Mesenchymal stem cell (in vitro differentiated cells and primary cell): ENCODE measurements around the gene CHMP6.

ENCODE experiments used
- DNase-seq: peaks from one replicate; pipeline ENCODE4 v3.0.0-alpha.2; 2013
- H2AFZ ChIP-seq: one replicate; pipeline ENCODE4 v1.6.1; 2013; ENCODE audit warnings: low read depth, mild to moderate bottlenecking, control low read depth, inconsistent platforms, low read length, moderate library complexity
- H2AK5ac ChIP-seq: 2 replicates; pipeline ENCODE4 v1.6.1; 2013; ENCODE audit warnings: low read length, moderate library complexity, mild to moderate bottlenecking, inconsistent platforms; ENCODE audit not compliant: severe bottlenecking
- H2BK120ac ChIP-seq: one replicate; pipeline ENCODE4 v1.6.1; 2013; ENCODE audit warnings: low read depth, mild to moderate bottlenecking, inconsistent platforms, low read length, moderate library complexity
- H2BK12ac ChIP-seq, 2 experiments: one replicate each; pipeline ENCODE4 v1.6.1; 2013; ENCODE audit warnings: inconsistent platforms in 2 of 2, low read length in 2 of 2, mild to moderate bottlenecking in 2 of 2, moderate library complexity in 2 of 2, control low read depth in 1 of 2
- H2BK15ac ChIP-seq: one replicate; pipeline ENCODE4 v1.6.1; 2013; ENCODE audit warnings: mild to moderate bottlenecking, low read depth, inconsistent platforms; ENCODE audit not compliant: poor library complexity, severe bottlenecking
- H2BK5ac ChIP-seq: 2 replicates; pipeline ENCODE4 v1.6.1; 2013; ENCODE audit warnings: low read depth, mild to moderate bottlenecking, low read length, control low read depth, inconsistent platforms; ENCODE audit not compliant: poor library complexity, severe bottlenecking
- H3K14ac ChIP-seq, 2 experiments: one replicate each; pipeline ENCODE4 v1.6.1; 2013; ENCODE audit warnings: inconsistent platforms in 2 of 2, low read length in 2 of 2, control low read depth in 1 of 2, mild to moderate bottlenecking in 1 of 2, moderate library complexity in 1 of 2
- H3K18ac ChIP-seq, 2 experiments: one replicate each; pipeline ENCODE4 v1.6.1; 2013; ENCODE audit warnings: inconsistent platforms in 2 of 2, low read length in 2 of 2, control low read depth in 1 of 2, low read depth in 1 of 2, mild to moderate bottlenecking in 1 of 2
- H3K23ac ChIP-seq, 2 experiments: one replicate each; pipeline ENCODE4 v1.6.1; 2013; ENCODE audit warnings: inconsistent platforms in 2 of 2, low read length in 2 of 2, mild to moderate bottlenecking in 2 of 2, moderate library complexity in 2 of 2, control low read depth in 1 of 2
- H3K27ac ChIP-seq: 2 replicates; pipeline ENCODE4 v1.5.1; 2013; ENCODE audit warnings: mild to moderate bottlenecking, moderate library complexity, low read length, control low read depth, inconsistent platforms; ENCODE audit not compliant: poor library complexity, severe bottlenecking
- H3K27me3 ChIP-seq, 2 experiments: 2 replicates each; pipeline versions ENCODE4 v1.6.1 to v1.7.0; 2013; ENCODE audit warnings: low read length in 2 of 2, mild to moderate bottlenecking in 2 of 2, moderate library complexity in 2 of 2, control low read depth in 1 of 2, inconsistent platforms in 1 of 2; ENCODE audit not compliant: control insufficient read depth in 1 of 2, insufficient read depth in 1 of 2
- H3K36me3 ChIP-seq, 2 experiments: 2 replicates each; pipeline versions ENCODE4 v1.6.1 to v1.7.0; 2013; ENCODE audit warnings: low read length in 2 of 2, control low read depth in 1 of 2, inconsistent platforms in 1 of 2, low read depth in 1 of 2, mild to moderate bottlenecking in 1 of 2; ENCODE audit not compliant: insufficient read depth in 2 of 2, control insufficient read depth in 1 of 2
- H3K4ac ChIP-seq, 2 experiments: one replicate each; pipeline ENCODE4 v1.6.1; 2013; ENCODE audit warnings: inconsistent platforms in 2 of 2, low read length in 2 of 2, mild to moderate bottlenecking in 2 of 2, moderate library complexity in 2 of 2, control low read depth in 1 of 2, low read depth in 1 of 2
- H3K4me1 ChIP-seq: 2 replicates; pipeline ENCODE4 v1.6.1; 2013; ENCODE audit warnings: low read depth, low read length, control low read depth; ENCODE audit not compliant: control insufficient read depth, insufficient read depth
- H3K4me2 ChIP-seq: 2 replicates; pipeline ENCODE4 v1.6.1; 2013; ENCODE audit warnings: low read length, mild to moderate bottlenecking, inconsistent platforms; ENCODE audit not compliant: poor library complexity, severe bottlenecking
- H3K4me3 ChIP-seq, 2 experiments: 2 replicates each; pipeline versions ENCODE4 v1.5.1 to v1.7.0; 2013; ENCODE audit warnings: low read length in 2 of 2, mild to moderate bottlenecking in 2 of 2, control low read depth in 1 of 2, low read depth in 1 of 2; ENCODE audit not compliant: insufficient read depth in 1 of 2
- H3K79me1 ChIP-seq: replicated peaks from 2 replicates; pipeline ENCODE4 v1.6.1; 2013; ENCODE audit warnings: mild to moderate bottlenecking, control low read depth, low read length, inconsistent platforms; ENCODE audit not compliant: poor library complexity, severe bottlenecking
- H3K9ac ChIP-seq: 2 replicates; pipeline ENCODE4 v1.7.0; 2013; ENCODE audit warnings: mild to moderate bottlenecking, low read length, moderate library complexity
- H3K9me3 ChIP-seq: 2 replicates; pipeline ENCODE4 v1.7.0; 2013; ENCODE audit warnings: mild to moderate bottlenecking, low read length; ENCODE audit not compliant: control insufficient read depth
- H4K8ac ChIP-seq: one replicate; pipeline ENCODE4 v1.6.1; 2013; ENCODE audit warnings: inconsistent platforms, mild to moderate bottlenecking, low read length, moderate library complexity
- H4K91ac ChIP-seq: one replicate; pipeline ENCODE4 v1.6.1; 2013; ENCODE audit warnings: mild to moderate bottlenecking, low read length, inconsistent platforms
- WGBS: methylation state at CpG from one replicate; pipeline ENCODE4 v1.1.7; 2013; ENCODE audit warnings: mixed read lengths; 5-methylcytosine and 5-hydroxymethylcytosine counted together

CHMP6 gene

GRCh38 chr17:80948976-80949450 lies 42.6 kb upstream of the CHMP6 start:
- 94% methylated on average over 16 of the region's 16 CpGs for WGBS
- Histone ChIP-seq H2BK15ac (no peak overlapping the region), H3K18ac (no peak overlapping the region), H2BK12ac (no peak overlapping the region), H3K4me3 (no peak overlapping the region), H3K79me1 (no peaks in the 10 kb centered on the region), H3K4ac (no peak overlapping the region), H3K36me3 (peaks cover 66 to 81% of the 10 kb centered on the region in 2 experiments), H3K9me3 (no peaks in the 10 kb centered on the region), H3K27me3 (no peaks in the 10 kb centered on the region), H2AK5ac (no peak overlapping the region), H3K27ac (no peak overlapping the region), H3K4me1 (no peaks in the 10 kb centered on the region), H2BK5ac (no peak overlapping the region), H2BK120ac (no peak overlapping the region), H3K9ac (no peak overlapping the region), H4K8ac (no peak overlapping the region), H3K14ac (no peak overlapping the region), H4K91ac (no peak overlapping the region), H3K4me2 (no peak overlapping the region), H2AFZ (no peak overlapping the region), H3K23ac (no peak overlapping the region)
- DNase-seq, result no peak

DNA sequence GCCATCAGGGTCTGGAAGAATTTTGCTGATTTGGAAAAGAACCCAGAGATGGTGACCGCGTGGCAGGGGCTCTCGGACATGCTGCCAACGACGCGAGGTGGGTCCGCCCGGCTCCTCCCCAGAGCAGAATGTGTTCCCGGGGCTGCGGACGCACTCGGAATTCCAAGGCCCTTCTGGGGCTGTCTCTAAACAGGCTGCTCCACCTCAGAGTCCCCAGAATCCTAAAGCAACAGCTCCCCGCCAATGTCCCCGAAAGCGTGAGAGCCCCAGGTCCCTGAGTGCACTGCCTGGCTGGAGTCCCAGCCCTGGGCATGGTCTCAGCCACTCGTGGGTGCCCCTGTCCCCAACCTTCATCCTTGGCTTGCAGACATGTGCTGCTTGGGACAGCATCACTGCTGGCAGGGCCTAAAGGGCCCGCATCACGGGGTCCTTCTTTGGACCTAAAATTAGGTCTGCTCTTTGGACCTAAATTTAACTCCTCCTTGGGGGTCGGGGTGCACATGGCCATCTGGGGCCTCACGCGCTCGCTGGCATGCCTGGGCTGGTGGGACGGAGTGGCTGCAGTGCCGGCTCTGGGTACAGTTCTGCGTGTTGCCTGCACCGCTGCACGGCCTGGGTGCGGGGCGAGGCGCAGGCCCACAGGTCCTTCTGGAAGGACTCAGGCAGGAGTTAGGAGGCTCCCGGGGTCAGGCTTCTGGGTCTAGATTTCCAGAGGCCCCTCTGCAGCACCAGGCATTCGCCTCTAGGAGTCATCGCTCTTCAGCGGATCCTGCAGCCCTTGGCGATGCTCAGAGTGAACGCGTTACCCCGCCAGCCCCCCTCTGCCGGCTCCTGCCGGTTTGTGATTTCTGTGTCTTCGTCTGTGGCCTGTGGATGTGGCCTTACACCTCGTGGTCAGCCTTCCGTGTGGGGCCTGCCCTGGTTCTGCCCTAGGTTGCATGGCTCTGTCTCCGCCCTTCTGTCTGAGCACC lies 41.9 kb upstream of the CHMP6 start:
- no peak overlapping the region for H4K8ac ChIP-seq
- H2BK12ac ChIP-seq, result no peak overlapping the region
- no peak overlapping the region for H3K4ac ChIP-seq
- H3K23ac ChIP-seq, result no peak overlapping the region
- no peak overlapping the region for H4K91ac ChIP-seq
- no peak overlapping the region for H2AK5ac ChIP-seq
- H3K4me3 ChIP-seq, result no peak overlapping the region
- no peaks in the 10 kb centered on the region for H3K27me3 ChIP-seq
- H3K4me1 ChIP-seq, result no peaks in the 10 kb centered on the region
- H3K9me3 ChIP-seq, result no peaks in the 10 kb centered on the region
- H3K79me1 ChIP-seq, result no peaks in the 10 kb centered on the region
- H3K27ac ChIP-seq, result no peak overlapping the region
- no peak overlapping the region for H3K18ac ChIP-seq
- H2BK5ac ChIP-seq, result no peak overlapping the region
- no peak overlapping the region for H3K4me2 ChIP-seq
- peaks cover 66 to 82% of the 10 kb centered on the region in 2 experiments for H3K36me3 ChIP-seq
- no peak overlapping the region for H3K14ac ChIP-seq
- H2BK15ac ChIP-seq, result no peak overlapping the region
- no peak for DNase-seq
- no peak overlapping the region for H3K9ac ChIP-seq
- WGBS, result 96% methylated on average over 44 of the region's 44 CpGs
- H2BK120ac ChIP-seq, result no peak overlapping the region
- H2AFZ ChIP-seq, result no peak overlapping the region

DNA sequence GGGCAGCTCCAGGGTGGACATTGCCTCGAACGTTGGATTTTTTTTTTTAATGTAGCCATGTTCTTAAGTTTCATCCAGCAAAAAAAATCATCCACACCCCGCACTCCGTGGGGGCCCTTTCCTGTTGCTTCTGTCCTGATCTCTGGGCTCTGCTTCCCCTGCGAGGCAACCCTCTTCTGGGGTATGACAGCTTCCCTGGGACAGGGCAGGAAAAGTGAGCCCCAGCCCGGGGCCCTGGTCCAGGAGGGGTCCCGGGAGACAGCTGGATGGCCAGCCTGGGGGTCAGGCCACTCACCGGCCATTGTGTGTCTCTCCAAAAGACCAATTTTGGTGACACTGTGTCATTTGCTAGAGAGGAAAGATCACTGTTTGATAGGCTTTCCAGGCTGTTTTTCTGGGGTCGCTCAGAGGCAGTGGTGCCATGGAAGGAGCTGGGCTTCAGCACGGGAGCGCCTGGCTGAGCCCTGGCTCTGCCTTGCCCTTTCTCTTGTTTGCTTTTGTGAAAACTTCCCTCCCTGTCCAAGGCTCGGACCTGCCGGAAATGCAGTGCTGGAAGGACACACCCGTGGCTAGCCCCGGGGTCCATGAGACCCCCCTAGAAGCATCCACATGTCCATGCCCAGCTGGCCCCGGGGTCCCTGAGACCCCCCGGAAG lies 41.0 kb upstream of the CHMP6 start:
- Histone ChIP-seq H3K27me3 (no peaks in the 10 kb centered on the region), H2BK12ac (no peak overlapping the region), H3K79me1 (no peaks in the 10 kb centered on the region), H2BK15ac (no peak overlapping the region), H2BK5ac (no peak overlapping the region), H3K4me2 (no peak overlapping the region), H2AK5ac (no peak overlapping the region), H3K18ac (no peak overlapping the region), H3K27ac (no peak overlapping the region), H4K91ac (no peak overlapping the region), H2BK120ac (no peak overlapping the region), H3K4me1 (no peaks in the 10 kb centered on the region), H3K9ac (no peak overlapping the region), H3K14ac (no peak overlapping the region), H3K23ac (no peak overlapping the region), H3K4ac (no peak overlapping the region), H2AFZ (no peak overlapping the region), H3K36me3 (peaks cover 65 to 82% of the 10 kb centered on the region in 2 experiments), H3K4me3 (no peak overlapping the region), H3K9me3 (no peaks in the 10 kb centered on the region), H4K8ac (no peak overlapping the region)
- WGBS, result 97% methylated on average over 17 of the region's 17 CpGs
- no peak for DNase-seq
